Effector CD8-positive, alpha-beta T cell (primary cell): ENCODE measurements around the gene CPZ.

ENCODE experiments used
- DNase-seq: peaks from one replicate; lab custom pipeline; 2025; lab: John Stamatoyannopoulos, UW

Gene CPZ

GRCh38 chr4:8639777-8640720 is 47.5 kb downstream of the CPZ start:
- DNase-seq = no peak

DNA sequence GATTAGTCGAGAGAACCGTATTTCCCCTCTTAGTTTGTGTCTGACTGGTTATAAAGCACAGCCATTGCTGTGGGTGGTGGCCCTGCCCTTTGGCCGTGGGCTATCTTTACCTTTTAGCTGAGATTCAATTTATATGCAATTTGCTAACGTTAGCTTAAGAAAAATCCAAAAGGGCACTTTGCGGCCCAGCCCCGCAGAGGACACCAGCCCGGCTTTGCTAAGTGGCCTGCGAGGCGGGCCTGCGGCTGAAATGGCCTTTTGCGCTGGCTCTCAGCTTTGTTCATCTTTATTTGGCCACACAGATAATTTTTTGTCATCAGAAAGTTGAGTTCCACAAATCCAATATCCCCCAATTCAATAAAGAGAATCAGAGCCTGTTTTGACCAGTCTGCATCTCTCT is 48.3 kb downstream of the CPZ start:
- no peak for DNase-seq

GRCh38 chr4:8641256-8641655 is 48.7 kb downstream of the CPZ start:
- DNase-seq = no peak

DNA sequence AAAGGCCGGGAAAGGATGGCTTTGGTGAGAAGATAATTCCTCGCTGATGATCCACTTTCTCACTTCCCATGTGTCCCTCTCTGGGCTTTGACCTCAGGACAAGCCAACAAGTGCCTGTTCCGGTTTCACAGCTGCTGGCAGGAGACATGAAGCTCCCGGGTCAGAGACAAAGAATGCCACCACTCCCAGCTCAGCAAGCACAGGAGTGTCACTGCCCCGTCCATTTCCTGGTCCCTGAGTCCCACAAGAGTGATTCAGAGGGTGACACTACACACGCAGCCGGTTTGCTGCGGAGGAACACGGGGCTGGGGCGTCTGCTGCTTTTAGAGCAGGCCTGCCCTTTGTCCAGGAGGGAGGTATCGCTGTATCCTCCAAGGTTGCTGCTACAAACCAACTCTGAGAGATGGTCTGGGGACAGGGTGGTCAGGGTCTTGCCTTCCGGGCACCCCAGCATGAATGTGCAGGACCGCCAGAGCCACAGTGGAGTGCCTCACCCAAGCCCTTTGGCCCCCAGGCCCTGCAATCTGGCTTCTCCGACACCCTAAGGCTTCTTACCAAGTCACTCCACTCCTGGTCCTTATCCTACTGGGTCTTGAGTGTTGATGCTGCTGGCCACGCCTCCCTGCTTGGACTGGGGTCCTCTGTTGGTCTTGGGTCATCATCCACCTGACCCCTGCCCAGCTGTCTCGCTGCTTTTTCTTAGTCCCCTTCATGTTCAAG is 49.5 kb downstream of the CPZ start:
- DNase-seq = no peak

DNA sequence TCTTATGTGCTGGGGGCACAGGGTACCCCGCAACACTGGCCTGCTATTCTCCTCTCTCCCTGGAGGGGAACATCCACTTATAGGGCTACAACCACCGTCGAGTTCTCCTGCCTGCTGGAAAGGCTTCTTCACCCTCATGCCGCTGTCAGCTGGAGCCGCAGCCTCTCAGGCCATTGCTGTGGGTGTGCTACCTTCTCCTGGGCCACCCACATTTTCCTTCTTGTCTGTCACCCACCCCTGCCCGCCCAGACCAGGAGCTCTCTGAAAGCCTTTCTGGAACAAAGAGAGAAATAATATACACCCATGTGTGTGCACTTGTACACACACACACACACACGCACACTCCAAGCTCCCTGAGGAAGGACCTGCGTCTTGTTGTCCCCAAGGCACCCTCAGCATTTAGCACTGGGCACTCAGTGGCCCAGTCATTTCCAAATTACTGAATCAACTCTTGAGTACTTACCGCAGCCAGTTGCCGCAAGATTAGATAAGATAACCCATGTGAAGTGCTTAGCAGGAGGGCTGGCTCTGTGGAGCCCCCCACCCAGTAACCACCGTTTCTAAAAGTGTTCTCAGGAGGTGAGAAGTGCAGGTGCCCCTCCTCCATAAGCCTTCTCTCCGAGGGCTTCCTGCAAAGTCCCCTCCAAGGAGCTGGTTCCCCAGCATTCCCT is 50.2 kb downstream of the CPZ start:
- DNase-seq = no peak

- DNase-seq = no peak
These were observed 50.9 kb downstream of the CPZ start for GRCh38 chr4:8643441-8643840.

GRCh38 chr4:8643986-8644385 is 51.4 kb downstream of the CPZ start:
- no peak for DNase-seq

GRCh38 chr4:8644461-8644891 is 51.9 kb downstream of the CPZ start:
- DNase-seq = no peak

GRCh38 chr4:8644966-8645752 is 52.6 kb downstream of the CPZ start:
- DNase-seq = no peak

DNA sequence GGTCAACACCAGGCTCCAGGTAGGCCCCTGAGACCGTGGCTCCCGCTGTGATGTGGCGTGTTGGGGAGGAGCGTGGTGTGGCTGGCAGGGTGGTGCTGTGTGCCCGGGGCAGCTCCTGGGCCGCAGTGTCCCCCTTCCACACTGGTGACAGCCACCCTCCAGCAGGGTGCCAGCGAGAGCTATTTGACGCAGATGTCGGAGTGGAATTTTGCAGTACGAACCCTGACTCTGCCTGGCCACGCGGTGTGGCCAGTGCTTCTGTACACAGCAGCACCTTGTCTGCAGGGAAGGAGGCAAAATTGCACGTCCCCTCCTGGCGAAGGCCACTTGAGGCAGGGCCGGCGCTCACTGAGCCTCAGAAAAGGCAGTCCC is 53.2 kb downstream of the CPZ start:
- no peak for DNase-seq

DNA sequence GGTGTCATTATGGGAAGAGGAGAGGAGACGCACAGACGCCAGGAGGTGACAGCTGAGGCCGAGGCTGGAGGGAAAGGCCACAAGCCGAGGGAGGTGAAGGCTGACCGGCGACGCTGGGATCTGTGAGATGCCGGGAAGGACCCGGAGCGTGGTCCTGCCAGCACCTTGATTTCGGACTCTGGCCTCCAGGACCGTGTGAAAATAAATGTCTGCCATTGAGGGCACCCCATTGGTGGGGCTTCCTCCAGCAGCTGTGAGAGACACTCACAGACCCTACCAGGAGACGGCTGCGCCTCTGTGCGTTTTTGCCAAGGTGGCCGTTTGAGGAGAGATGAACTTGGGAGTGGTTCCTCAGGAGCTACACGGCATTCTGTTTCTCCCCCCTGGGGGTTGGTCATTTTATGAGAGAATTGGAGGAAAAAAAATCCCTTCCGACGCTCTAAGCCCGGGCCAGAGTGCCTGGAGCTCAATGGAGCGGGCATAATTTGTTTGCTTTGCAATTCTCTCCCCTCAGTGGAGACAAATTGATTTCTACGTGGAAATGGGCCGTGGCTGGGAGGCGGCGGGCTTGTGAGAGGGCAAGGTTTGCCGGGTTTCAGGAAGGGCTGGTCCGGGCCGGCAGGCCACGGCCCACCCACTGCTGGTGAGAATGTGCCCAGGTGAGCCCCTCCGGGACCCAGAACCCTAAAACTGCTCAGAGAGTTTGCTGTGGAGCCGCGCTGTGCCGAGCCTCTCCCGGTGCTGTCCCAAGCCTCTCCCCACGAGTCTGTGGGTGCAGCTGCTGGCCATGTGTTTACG is 53.9 kb downstream of the CPZ start:
- DNase-seq = no peak

DNA sequence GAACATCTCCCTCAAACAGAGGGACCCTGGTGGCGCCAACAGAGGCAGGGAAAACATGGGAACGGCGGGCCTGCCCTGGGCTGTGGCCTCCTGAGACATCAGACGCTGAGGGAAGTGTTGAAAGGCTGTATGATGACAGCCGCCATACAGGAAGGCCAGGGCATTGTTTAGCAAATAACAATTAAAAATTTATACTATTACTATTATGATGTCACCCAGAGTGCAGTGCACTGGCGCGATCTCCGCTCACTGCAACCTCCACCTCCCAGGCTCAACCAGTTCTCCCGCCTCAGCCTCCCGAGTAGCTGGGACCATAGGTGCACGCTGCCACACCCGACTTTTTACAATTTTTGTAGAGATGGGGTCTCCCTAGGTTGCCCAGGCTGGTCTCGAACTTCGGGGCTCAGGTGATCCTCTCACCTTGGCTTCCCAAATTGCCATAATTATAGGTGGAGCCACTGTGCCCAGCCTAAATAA is 54.6 kb downstream of the CPZ start:
- no peak for DNase-seq

DNA sequence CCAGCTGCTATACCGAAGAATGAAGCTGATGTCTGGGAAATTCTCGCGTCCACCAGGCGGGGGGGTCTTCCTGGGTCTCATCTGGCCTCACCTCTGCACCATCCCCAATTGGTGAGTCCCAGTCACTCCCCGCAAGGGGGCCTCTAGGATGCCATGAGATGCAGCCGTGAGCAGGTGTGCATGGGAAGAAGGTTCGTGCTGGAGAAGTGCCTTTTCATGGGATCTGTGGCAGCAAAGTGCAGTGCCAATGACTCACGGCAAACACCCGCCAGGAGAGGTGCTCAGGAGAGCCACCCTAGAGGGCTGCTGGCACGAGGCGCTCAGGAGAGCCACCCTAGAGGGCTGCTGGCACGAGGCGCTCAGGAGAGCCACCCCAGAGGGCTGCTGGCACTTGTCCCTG is 55.1 kb downstream of the CPZ start:
- no peak for DNase-seq

GRCh38 chr4:8648296-8648695 is 55.7 kb downstream of the CPZ start:
- DNase-seq = no peak

- no peak for DNase-seq
These were observed 56.5 kb downstream of the CPZ start for GRCh38 chr4:8648816-8649630.

DNA sequence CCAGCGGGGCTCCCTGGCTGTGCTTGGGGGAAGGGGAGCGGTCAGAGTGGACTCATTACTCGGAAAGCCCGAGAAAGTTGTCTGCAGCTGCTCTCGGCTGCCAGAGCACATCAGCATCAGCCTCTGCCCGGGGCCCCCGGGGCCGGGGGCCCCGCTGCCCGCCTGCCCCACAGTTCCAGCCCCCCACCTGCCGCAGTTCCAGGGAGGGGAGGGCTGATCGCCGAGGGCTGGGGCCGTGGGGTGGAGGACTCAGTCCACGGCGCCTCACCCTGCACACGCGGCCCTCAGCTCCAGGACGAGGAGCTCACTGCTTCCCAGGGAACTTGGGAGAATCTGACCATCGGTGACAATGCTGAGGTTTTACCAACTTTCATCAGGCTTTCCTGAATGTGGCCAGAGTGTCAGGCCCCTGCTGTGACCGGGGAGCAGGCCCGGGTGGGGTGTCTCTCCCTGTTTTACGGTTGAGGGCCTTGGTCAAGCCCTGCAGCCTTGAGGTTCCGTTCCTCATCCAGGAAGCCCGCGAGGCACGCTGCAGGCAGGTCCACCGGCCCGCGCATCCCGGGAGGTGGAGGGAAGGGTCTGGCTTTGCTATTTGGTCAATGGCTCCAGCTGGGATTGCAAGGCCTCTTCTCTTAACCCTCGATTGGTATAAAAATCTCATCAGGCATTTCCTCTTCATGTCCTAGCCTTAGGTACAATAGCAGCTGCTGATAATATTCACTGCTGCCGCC is 57.2 kb downstream of the CPZ start:
- no peak for DNase-seq

- no peak for DNase-seq
These were observed 59.2 kb downstream of the CPZ start for GRCh38 chr4:8651661-8652180.

DNA sequence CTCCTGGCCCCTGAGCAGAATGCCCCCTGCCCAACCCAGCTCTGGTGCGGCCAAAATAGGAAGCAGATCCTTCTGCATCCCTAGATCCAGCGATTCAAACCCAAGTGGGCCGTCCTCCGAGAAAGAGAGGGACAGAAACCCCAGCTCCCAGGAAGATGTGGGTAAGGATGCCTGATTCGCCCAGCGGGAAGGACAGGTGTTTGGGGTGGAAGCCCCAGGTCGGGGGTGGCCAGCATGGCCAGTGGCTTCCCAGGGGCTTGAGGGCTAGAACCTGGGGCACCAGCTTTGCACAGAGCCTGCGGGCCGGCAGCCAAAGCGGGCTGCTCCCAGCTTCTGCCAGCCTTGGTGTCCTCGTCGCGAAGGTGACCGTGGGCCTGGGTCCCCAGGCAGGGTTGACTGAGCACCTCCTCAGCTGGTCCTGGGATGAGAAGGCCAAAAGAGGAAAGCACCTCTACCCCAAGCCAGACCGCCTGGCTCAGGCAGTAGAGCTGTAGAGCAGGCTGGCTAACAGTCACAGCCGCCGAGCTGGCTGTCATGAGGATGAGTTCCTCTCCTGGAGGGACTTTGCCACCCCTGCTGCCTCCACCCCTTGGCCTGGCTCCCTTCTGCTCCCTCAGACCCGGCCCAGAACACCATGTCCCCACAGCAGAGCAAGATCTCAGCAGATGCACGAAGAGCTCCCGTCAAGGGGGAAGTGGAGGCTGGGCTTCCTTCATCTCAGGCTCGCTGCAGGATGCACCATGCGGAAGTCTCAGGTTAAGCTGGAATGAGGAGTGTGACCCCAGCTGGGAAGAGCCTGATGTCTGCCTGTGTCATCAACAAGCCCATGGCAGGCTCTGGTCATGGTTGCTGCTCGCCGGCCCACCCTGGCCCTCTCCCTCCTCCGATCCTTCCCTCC is 59.9 kb downstream of the CPZ start:
- no peak for DNase-seq
